GM19468 (cell line): Measurements from ENCODE around the gene SHROOM1.

ENCODE experiments used
- ATAC-seq: cut with Tn5 transposase; IDR thresholded peaks from one replicate; pipeline ENCODE4 v1.9.1; 2021; ENCODE audit warnings: mild to moderate bottlenecking, moderate library complexity, moderate number of reproducible peaks; ENCODE audit not compliant: unreplicated experiment; ENCODE audit errors: extremely low read depth

The SHROOM1 gene

DNA sequence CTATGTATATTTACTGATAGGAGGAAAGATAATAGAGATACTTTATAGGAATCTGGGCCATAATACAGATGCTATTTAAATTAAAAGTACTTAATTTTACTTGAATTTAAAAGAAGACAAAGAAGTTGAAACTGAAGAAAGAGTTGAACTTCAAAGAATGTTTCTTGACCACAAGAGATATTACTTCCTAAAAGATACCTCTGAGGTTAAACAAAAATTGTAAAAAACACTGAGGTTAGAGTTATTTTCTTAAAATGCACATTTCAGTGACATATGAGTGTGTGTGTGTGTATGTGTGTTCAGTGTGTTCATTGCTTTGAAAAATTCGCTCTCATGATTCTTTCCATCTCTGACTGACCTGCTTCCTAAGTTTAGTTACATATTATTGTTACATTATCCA is 49.9 kb downstream of the SHROOM1 start:
- no peak for ATAC-seq

DNA sequence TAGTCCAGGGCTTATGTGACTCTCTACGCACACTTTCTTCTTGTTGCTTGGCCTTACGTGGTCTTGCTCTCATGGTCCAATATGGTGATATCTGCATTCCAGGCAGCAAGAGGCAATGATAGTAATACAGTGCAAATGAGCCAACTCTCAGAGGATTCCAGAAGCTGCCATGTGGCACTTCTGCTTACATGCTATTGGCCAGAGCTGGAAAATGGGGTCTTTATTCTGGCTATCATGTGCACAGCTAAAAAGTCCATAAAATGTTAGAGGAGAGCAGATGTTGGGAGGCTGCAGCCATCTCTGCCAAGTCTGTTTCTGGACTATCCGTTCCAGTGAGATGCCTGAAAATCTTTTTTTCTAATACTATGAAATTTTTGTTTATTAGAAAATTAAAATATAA is 50.5 kb downstream of the SHROOM1 start:
- no peak for ATAC-seq

DNA sequence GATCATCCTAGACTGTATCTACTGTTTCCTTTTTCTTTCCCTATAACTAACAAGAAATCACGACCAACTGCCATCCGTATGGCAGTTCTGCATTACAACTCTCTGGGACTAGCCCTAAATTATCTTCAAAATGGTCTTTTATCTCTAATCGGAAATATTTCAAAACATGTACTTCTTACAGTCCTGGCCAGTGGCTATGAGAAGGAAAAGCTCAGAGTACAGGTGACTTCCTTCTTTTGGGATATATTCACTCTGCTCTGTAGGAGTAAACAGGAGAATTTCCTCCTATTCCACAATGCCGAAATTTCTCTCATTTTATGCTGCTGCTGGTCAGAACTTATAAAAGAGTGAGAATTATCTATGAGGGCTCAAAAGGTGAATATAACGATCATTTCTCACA is 51.6 kb downstream of the SHROOM1 start:
- ATAC-seq, result no peak

DNA sequence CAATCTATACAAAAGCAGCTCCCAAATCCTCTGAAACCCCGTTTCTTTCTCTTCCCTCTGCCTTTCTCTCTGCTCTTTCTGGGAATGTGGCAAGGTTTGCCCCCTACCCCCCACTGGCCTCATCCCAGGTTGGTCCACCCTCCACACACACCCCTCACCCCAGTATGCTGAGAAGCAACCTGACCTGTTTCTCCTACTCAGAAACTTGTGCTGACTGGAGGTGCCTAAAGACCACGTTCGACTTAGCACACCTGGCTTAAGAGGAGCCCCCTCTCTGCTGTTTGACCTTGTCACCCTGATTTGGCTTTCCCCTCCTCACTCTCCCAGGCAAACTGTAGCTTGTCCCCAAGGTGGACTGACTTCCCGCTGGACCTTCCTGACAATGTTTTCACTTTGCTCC is 52.3 kb downstream of the SHROOM1 start:
- no peak for ATAC-seq

DNA sequence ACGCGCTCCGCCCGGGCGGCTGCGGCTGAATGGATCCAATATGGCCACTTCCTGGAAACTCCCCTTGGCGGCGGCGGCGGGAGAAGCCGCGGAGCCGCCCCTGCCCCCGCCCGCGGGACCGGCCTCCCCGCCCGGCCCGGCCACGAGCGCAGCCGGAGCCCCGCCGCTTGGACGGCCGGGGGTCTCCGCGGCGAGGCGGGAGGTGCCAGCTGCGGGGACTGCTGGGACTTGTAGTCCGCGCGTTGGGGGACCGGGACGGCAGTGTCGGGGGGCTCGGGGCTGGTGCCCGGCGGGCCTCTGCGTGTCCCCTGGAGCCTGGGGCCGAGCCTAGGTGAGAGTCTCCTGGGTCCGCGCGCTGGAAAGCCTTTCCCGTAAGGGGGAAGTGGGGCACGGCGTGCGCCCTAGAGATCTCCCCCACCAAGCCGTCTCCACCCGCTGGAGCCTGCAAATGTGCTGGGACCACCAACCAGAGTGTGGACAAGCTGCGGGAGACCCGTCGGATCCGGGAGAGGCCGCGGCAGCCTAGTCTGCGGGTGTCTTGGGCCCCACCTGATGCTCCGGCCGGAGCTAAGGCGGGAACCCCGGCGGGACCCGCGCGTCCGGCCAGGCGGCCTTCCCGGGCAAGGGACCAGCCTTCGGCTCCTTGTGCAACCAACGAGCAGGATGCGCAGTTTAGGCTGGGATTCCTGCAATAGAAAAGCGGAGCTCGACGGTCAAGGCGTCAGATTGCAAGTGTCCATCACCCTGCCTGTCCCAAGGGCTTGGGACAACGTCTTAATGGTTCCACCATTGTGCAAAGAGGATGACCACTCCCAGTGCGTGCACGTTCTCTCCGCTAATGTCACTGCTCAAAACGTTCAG is 53.0 kb downstream of the SHROOM1 start, which contains the start of gene SEPTIN8:
Gene SEPTIN8 (minus strand): TSS at position 31 of the 861 bp plus-strand sequence. CDS start 102 bp downstream, outside the sequence.
- ATAC-seq, result peak; percentile 55

DNA sequence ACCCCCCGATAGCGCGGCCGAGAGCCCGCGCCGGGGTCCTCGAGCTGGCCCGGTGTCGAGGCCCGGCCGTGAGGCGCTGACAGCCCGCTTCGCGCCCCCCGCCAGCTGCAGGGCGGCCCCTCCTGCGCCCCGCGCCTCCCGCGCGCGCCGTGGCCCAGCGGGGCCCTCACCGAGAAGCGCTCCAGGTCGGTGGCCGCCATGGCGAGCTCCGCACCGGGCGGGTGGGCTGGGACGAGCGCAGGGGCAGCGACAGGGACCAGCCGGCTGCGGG is 53.6 kb downstream of the SHROOM1 start:
- ATAC-seq, result peak; percentile 8

DNA sequence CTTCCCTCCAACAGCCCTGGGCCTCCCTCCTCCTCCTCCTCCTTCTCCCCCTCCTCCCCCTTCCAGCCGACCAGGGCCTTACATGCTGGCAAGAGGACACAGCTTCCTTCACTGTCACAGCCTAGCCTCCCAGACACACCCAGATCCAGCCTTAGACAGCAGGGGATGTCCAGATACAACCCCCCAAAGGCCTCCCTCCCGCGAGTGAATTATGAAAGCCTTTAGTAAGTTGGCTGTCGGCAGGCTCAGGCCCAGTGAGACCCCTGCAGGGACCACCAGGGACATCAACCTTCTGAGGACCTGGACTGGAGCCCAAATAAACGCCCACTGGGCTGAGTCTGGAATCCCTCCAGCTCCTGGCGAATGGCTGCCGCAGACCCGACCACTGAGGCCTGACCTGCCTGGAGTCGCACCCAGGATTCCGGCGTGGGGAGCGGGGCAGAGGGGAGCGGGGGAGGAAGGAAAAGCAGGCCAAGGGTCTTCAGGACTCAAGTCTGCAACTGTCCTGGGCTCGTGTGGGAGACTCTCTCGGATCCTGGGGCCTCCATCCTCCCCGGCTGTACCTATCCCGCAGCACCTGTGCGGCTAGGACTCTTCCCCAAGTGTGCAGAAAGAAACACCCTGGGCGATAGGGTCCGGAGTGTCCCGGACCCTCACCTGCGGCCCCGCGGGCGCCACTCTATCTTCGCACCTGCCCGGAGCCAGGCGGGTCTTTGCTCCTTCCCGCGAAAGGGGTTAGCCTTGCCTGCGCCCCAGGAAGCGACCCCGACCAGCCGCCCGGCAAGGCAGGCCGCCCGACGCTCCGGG is 54.1 kb downstream of the SHROOM1 start:
- ATAC-seq, result no peak

DNA sequence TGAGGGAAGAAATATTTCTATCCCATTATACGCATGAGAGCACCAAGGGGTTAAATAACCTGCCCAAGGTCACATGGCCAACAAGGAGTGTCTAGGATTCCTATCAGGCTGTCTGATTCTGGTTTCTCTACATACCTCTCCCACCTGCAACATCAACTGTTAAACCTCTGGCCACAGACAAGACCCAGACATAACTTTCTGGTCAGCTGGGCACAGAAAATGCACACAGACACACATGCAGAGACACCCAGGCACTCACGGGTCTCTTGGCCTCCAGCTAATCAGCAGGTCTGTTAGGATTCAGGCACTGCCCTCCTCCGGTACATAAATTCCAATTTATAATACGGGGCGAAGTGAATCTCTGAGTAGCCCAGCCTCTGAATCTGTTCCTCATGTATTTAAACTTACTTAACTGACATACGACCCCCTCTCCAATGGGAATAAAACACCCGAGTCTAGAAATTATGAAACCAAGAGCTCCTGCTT is 54.9 kb downstream of the SHROOM1 start:
- ATAC-seq, result no peak

DNA sequence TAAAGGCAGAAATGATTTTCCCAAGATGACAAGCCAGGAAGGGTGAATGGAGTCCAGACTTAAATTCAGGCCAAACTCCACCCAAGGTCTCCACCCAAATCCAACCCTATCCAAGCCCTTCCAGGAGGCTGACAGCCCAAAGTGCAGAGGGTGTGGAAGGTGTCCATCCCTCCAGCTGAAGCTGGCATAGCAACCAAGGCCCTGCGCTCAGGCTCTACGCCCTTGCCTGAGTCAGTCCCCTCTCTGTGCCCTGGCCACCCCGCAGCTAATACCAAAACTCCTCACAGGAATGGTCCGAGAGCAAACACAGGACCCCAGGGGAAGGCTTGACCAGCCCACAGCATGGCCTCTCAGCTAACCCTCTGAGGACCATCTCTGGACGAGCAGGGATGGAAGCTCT is 55.6 kb downstream of the SHROOM1 start:
- ATAC-seq, result no peak

DNA sequence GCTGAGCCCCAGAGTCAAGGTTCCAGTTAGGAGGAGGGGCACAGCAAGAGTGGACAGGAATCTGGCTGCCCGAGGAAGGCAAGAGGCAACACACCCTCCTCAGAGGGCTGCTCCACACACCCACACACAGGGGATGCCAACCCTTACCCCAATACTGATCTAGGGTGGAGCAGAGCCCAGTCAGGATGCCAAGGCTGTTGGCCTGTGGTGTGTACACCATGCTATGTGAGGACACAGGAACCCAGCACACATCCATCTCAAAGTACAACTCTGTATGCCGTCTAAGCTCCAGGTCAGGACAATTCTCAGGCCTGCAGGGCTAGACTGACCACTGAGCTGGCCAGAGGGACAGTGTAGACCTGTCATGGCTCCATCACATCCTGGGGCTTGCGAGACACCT is 56.0 kb downstream of the SHROOM1 start:
- ATAC-seq, result no peak

DNA sequence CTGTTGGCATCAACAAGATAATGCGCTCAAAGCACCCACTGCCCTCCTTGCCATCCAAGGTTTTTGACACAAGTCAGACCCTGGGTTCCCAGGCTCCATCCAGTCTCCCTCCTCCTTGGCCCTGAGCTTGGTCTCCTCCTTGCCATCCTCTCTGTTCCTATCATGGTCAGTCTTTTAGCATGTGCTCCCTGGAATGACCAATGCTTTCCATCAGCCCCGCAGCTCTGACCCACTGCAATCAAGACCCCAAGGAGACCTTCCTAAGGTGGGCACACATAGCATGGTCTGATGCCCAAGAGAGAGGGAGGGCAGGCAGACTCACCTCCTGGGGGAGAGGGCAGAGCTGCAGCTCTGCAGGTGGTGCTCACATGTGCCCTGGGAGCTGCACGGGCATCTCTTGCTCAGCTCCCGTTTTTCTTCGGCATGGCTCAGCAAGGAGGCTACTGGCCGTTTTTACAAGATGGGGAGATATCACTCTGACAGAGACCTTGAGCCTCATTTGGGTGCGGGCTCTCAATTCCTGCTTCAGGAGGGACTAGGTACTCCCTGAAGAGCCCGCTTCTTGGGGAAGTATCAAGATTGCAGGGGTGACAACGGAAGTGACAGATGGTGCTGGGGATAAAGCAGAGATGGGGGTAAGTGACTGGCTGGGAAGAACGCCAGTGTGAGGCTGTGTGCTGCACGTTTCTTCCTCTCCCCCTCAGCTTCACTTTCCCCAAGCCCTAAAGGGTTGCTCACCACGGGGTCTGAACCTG is 56.7 kb downstream of the SHROOM1 start:
- ATAC-seq, result no peak

DNA sequence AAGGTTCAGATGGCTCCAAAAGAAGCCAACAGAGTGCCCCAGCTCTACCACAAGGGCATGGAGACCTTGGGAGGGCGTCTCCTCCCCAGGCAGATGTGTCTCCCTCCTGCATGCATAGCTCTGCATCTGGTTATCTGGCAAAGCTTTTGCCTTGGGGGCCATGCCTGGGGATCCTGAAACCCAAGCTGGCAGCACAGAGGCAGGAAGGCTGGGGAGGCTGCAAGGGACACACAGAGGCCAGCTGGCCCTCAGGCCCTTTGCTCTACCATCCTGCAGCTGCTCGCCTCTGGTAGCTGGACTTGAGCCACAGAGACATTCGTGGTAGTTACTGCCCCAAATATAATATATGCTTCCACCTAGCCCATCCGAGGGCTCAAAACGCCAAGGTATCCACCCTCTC is 57.3 kb downstream of the SHROOM1 start:
- ATAC-seq, result no peak

DNA sequence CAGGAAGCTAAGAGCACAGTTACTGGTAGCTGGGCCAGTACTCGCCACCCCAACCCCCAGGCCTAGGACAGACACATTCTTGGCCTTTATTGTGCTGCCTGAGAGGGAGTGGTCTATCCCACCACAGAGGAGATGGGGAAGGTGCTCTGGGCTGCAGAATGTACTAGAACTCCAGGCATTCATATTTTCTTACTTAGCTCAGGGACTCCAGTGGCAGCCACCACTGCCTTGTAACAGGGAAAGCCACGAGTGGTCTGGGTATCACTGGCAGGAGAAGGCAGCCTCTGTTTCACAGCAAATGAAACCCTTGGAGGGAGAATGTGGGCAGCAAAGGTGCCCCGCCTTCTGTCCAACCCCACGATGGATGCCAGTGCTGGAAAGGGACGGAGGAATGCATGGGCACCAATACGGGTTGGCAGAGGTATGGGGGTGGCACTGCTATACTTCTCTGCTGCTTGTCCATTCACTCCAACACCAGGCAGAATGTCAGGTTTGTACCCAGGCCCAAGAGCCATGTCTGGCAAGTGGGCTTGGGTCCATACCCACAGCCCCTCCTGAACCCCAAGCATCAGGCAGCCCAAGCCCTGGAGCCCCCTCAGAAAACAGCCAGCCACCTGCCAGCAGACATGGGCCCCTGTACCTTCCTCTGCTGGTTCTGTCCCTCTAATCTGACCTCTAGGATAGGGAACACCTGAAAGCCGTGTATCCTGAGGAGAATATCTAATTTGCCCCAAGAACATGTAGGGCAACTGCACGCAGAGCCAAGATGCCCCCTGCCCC is 58.0 kb downstream of the SHROOM1 start:
- no peak for ATAC-seq
